HEK293 (cell line): ENCODE results near the gene MLX.

ENCODE experiments used
- CTCF ChIA-PET: fragments of 350-600 bp; formaldehyde crosslinking; extraction: SDS; loops from one replicate; lab custom pipeline; 2021; ENCODE audit warnings: antibody characterized with exemption; lab: Yijun Ruan, JAX
- POLR2A ChIA-PET: fragments of 300-600 bp; formaldehyde crosslinking; extraction: SDS; loops from one replicate; lab custom pipeline; 2020; ENCODE audit warnings: antibody characterized with exemption, inconsistent platforms; lab: Yijun Ruan, JAX
- H3K27ac ChIP-seq: fragments of 200-500 bp; sonication (Bioruptor generic); 2 replicates; pipeline ENCODE4 v1.5.1; 2014; ENCODE audit warnings: low read depth, low read length, control low read depth, inconsistent platforms; ENCODE audit errors: extremely low read depth
- H3K36me3 ChIP-seq, 2 experiments: fragments of 200-500 bp in 1 of 2; sonication (Bioruptor generic) in 1 of 2; 1 replicate in 1 of 2; 2 replicates in 1 of 2; pipeline ENCODE4 v1.5.1; 2014 to 2017; ENCODE audit warnings: inconsistent platforms in 2 of 2, low read length in 2 of 2; ENCODE audit not compliant: control insufficient read depth in 2 of 2, insufficient read depth in 1 of 2
- H3K4me1 ChIP-seq: fragments of 200-500 bp; sonication (Bioruptor generic); 2 replicates; pipeline ENCODE4 v1.5.1; 2014; ENCODE audit warnings: mild to moderate bottlenecking, low read length, inconsistent platforms; ENCODE audit not compliant: control insufficient read depth, insufficient read depth
- H3K4me3 ChIP-seq: 2 replicates; pipeline ENCODE4 v1.5.1; 2011; ENCODE audit warnings: low read depth, mild to moderate bottlenecking, control low read depth, low read length, moderate library complexity
- H3K9me3 ChIP-seq: fragments of 200-500 bp; sonication (Bioruptor generic); 2 replicates; pipeline ENCODE4 v1.5.1; 2014; ENCODE audit warnings: low read depth, low read length, inconsistent platforms; ENCODE audit not compliant: control insufficient read depth, insufficient read depth
- BCL11B ChIP-seq: fragments of 450-650 bp; formaldehyde crosslinking; IDR thresholded peaks from 2 replicates; pipeline ENCODE4 v1.5.1; 2016; ENCODE audit warnings: low read depth, missing biosample characterization, missing genetic modification characterization
- PRDM1 ChIP-seq: fragments of 450-650 bp; formaldehyde crosslinking; IDR thresholded peaks from 2 replicates; pipeline ENCODE4; 2016; ENCODE audit warnings: missing biosample characterization, missing genetic modification characterization
- SETDB1 ChIP-seq: IDR thresholded peaks from one replicate; pipeline ENCODE4 v1.6.1; 2017; ENCODE audit warnings: mild to moderate bottlenecking, low read length, moderate library complexity, mixed read lengths; ENCODE audit not compliant: insufficient read length
- YY2 ChIP-seq: fragments of 450-650 bp; formaldehyde crosslinking; IDR thresholded peaks from 2 replicates; pipeline ENCODE4 v1.5.1; 2016; ENCODE audit warnings: missing biosample characterization, missing genetic modification characterization
- ZBTB20 ChIP-seq: fragments of 450-650 bp; formaldehyde crosslinking; IDR thresholded peaks from 2 replicates; pipeline ENCODE4 v1.5.1; 2016; ENCODE audit warnings: missing biosample characterization, missing genetic modification characterization
- ZBTB7A ChIP-seq: fragments of 450-650 bp; formaldehyde crosslinking; IDR thresholded peaks from 2 replicates; pipeline ENCODE4 v1.5.1; 2016; ENCODE audit warnings: low read depth, missing biosample characterization, missing genetic modification characterization
- ZEB2 ChIP-seq: fragments of 450-650 bp; formaldehyde crosslinking; IDR thresholded peaks from 2 replicates; pipeline ENCODE4 v1.5.1; 2016; ENCODE audit warnings: missing biosample characterization, missing genetic modification characterization
- ZNF157 ChIP-seq: fragments of 450-650 bp; formaldehyde crosslinking; IDR thresholded peaks from 2 replicates; pipeline ENCODE4 v1.5.1; 2016; ENCODE audit warnings: missing biosample characterization, missing genetic modification characterization
- ZNF335 ChIP-seq: fragments of 450-650 bp; formaldehyde crosslinking; conservative IDR thresholded peaks from 2 replicates; pipeline ENCODE4 v1.5.1; 2016; ENCODE audit warnings: missing biosample characterization, missing genetic modification characterization
- ZNF366 ChIP-seq: fragments of 450-650 bp; formaldehyde crosslinking; conservative IDR thresholded peaks from 2 replicates; pipeline ENCODE4 v1.5.1; 2016; ENCODE audit warnings: missing biosample characterization, missing genetic modification characterization
- ZNF391 ChIP-seq: fragments of 450-650 bp; formaldehyde crosslinking; IDR thresholded peaks from 2 replicates; pipeline ENCODE4 v1.5.1; 2016; ENCODE audit warnings: low read depth, missing biosample characterization, missing genetic modification characterization, borderline replicate concordance
- ZNF501 ChIP-seq: fragments of 450-650 bp; formaldehyde crosslinking; IDR thresholded peaks from 2 replicates; pipeline ENCODE4 v1.5.1; 2016; ENCODE audit warnings: missing biosample characterization, missing genetic modification characterization
- ZNF548 ChIP-seq: fragments of 450-650 bp; formaldehyde crosslinking; IDR thresholded peaks from 2 replicates; pipeline ENCODE4 v1.5.1; 2016; ENCODE audit warnings: missing biosample characterization, missing genetic modification characterization
- ZNF658 ChIP-seq: fragments of 450-650 bp; formaldehyde crosslinking; IDR thresholded peaks from 2 replicates; pipeline ENCODE4; 2016; ENCODE audit warnings: missing biosample characterization, missing genetic modification characterization
- ZNF701 ChIP-seq: fragments of 450-650 bp; formaldehyde crosslinking; IDR thresholded peaks from 2 replicates; pipeline ENCODE4 v1.5.1; 2016; ENCODE audit warnings: missing biosample characterization, missing genetic modification characterization
- ZNF747 ChIP-seq: fragments of 450-650 bp; formaldehyde crosslinking; IDR thresholded peaks from 2 replicates; pipeline ENCODE4 v1.5.1; 2016; ENCODE audit warnings: missing biosample characterization, missing genetic modification characterization
- TF ChIP-seq, protein P1 (sequence below): fragments of 450-650 bp; formaldehyde crosslinking; IDR thresholded peaks from 2 replicates; pipeline ENCODE4 v1.5.1; 2017; ENCODE audit warnings: missing biosample characterization, missing genetic modification characterization
- TF ChIP-seq, protein P2 (sequence below): fragments of 450-650 bp; formaldehyde crosslinking; IDR thresholded peaks from 2 replicates; pipeline ENCODE4 v1.5.1; 2016; ENCODE audit warnings: missing biosample characterization, missing genetic modification characterization, low read depth
- TF ChIP-seq, protein P3 (sequence below): fragments of 450-650 bp; formaldehyde crosslinking; IDR thresholded peaks from 2 replicates; pipeline ENCODE4 v1.5.1; 2016; ENCODE audit warnings: missing biosample characterization, missing genetic modification characterization
- TF ChIP-seq, protein P4 (sequence below): fragments of 450-650 bp; formaldehyde crosslinking; IDR thresholded peaks from 2 replicates; pipeline ENCODE4 v1.5.1; 2016; ENCODE audit warnings: missing biosample characterization, missing genetic modification characterization
- TF ChIP-seq, protein P5 (sequence below): fragments of 450-650 bp; formaldehyde crosslinking; IDR thresholded peaks from 2 replicates; pipeline ENCODE4 v1.5.1; 2016; ENCODE audit warnings: missing biosample characterization, missing genetic modification characterization
- TF ChIP-seq, protein P6 (sequence below): fragments of 450-650 bp; formaldehyde crosslinking; IDR thresholded peaks from 2 replicates; pipeline ENCODE4 v1.5.1; 2016; ENCODE audit warnings: missing biosample characterization, missing genetic modification characterization

Gene MLX

DNA sequence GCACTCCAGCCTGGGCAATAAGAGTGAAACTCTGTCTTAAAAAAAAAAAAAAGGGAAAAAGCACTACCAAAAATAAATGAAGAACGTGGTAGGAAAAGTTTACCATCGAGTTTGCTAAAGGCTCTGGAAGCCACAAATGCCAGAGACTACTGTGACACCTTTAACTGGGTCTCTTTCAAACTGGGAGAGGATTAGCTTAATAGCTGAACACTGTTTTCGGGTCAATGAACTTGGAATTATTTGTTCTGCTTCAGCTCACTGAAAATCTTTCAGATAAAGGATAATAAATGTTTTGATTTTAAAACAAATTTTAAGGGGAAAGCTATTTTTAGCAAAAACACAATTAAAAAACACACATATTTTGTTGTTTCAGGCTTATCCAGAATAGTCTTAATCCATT is 40.9 kb downstream of the MLX start (continued):
- TF ChIP-seq, protein P1, sequence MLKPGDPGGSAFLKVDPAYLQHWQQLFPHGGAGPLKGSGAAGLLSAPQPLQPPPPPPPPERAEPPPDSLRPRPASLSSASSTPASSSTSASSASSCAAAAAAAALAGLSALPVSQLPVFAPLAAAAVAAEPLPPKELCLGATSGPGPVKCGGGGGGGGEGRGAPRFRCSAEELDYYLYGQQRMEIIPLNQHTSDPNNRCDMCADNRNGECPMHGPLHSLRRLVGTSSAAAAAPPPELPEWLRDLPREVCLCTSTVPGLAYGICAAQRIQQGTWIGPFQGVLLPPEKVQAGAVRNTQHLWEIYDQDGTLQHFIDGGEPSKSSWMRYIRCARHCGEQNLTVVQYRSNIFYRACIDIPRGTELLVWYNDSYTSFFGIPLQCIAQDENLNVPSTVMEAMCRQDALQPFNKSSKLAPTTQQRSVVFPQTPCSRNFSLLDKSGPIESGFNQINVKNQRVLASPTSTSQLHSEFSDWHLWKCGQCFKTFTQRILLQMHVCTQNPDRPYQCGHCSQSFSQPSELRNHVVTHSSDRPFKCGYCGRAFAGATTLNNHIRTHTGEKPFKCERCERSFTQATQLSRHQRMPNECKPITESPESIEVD, result 0 out of 2 replicates have a peak, but pooled peaks have one; percentile 9
- TF ChIP-seq ZNF701 (tag by site-specific recombination), result no peak
- TF ChIP-seq ZNF335 (tag by site-specific recombination), result peak; percentile 33; the same call in 1 of the 2 replicates
- TF ChIP-seq ZBTB7A (tag by site-specific recombination), result no peak
- TF ChIP-seq, protein P2, sequence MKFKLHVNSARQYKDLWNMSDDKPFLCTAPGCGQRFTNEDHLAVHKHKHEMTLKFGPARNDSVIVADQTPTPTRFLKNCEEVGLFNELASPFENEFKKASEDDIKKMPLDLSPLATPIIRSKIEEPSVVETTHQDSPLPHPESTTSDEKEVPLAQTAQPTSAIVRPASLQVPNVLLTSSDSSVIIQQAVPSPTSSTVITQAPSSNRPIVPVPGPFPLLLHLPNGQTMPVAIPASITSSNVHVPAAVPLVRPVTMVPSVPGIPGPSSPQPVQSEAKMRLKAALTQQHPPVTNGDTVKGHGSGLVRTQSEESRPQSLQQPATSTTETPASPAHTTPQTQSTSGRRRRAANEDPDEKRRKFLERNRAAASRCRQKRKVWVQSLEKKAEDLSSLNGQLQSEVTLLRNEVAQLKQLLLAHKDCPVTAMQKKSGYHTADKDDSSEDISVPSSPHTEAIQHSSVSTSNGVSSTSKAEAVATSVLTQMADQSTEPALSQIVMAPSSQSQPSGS (tag by site-specific recombination), result no peak
- TF ChIP-seq, protein P3, sequence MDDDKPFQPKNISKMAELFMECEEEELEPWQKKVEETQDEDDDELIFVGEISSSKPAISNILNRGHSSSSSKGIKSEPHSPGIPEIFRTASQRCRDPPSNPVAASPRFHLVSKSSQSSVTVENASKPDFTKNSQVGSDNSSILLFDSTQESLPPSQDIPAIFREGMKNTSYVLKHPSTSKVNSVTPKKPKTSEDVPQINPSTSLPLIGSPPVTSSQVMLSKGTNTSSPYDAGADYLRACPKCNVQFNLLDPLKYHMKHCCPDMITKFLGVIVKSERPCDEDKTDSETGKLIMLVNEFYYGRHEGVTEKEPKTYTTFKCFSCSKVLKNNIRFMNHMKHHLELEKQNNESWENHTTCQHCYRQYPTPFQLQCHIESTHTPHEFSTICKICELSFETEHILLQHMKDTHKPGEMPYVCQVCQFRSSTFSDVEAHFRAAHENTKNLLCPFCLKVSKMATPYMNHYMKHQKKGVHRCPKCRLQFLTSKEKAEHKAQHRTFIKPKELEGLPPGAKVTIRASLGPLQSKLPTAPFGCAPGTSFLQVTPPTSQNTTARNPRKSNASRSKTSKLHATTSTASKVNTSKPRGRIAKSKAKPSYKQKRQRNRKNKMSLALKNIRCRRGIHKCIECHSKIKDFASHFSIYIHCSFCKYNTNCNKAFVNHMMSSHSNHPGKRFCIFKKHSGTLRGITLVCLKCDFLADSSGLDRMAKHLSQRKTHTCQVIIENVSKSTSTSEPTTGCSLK (tag by site-specific recombination), result no peak
- no peak for TF ChIP-seq ZEB2

DNA sequence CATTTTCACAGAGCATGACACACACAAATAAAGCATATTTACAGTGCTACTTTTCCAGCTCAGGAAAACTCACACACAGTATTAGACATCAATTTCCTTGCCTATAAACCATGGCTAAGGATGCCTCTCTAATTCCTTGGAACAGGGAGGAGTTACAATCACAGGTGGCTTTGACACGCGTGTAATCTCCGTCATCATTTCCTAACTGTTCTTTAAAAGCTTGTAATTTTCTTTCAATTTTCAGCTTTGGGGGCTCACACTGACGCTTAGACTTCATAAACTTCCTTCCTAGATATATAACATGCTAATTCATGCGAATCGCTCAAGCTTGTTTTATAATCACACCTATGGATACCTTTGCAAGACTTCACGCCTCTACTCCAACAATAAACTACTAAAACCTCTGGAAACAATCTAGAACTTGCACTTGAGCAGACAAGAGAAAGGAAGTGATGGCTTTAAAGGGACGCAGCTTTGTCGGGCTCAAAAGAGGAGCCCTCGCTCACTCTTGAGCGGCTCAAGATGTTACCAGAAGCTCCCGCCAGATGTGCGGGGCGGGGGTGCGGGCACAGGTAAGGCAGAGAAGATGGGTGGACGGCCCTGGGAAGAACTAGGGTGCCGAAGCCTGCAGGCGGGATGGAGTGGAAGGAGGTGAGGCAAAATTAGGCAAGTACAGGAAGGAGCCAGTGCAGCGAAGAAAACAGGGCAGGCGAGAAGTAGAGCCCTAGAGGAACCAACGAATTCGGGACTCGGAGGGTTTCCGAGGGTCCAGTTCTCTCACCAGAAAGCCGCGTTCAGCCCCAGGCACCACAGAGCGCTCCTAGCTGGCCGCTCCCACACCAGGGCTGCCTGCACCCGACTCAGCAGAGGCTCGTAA is 41.6 kb downstream of the MLX start:
- peak overlapping the region; percentile 76 for H3K4me3 ChIP-seq
- H3K36me3 ChIP-seq, result peaks cover 17 to 23% of the 10 kb centered on the region in 2 experiments
- no peaks in the 10 kb centered on the region for H3K9me3 ChIP-seq
- peaks cover 17% of the 10 kb centered on the region for H3K4me1 ChIP-seq
- peak overlapping the region; percentile 73 for H3K27ac ChIP-seq
- CTCF ChIA-PET, result interaction anchor here (0.6 to 2.5 kb wide), 10 partner anchors 8 to 389 kb away, joined by 3 to 12 read pairs (median 3); partner anchors contain the start of genes PSMC3IP and RPL27
- POLR2A ChIA-PET, result interaction anchor here (0.5 to 3.0 kb wide), 38 partner anchors 8 to 390 kb away, joined by 3 to 56 read pairs (median 5); partner anchors contain the start of genes BECN1, CCR10, NAGLU and PLEKHH3
- TF ChIP-seq, protein P4, sequence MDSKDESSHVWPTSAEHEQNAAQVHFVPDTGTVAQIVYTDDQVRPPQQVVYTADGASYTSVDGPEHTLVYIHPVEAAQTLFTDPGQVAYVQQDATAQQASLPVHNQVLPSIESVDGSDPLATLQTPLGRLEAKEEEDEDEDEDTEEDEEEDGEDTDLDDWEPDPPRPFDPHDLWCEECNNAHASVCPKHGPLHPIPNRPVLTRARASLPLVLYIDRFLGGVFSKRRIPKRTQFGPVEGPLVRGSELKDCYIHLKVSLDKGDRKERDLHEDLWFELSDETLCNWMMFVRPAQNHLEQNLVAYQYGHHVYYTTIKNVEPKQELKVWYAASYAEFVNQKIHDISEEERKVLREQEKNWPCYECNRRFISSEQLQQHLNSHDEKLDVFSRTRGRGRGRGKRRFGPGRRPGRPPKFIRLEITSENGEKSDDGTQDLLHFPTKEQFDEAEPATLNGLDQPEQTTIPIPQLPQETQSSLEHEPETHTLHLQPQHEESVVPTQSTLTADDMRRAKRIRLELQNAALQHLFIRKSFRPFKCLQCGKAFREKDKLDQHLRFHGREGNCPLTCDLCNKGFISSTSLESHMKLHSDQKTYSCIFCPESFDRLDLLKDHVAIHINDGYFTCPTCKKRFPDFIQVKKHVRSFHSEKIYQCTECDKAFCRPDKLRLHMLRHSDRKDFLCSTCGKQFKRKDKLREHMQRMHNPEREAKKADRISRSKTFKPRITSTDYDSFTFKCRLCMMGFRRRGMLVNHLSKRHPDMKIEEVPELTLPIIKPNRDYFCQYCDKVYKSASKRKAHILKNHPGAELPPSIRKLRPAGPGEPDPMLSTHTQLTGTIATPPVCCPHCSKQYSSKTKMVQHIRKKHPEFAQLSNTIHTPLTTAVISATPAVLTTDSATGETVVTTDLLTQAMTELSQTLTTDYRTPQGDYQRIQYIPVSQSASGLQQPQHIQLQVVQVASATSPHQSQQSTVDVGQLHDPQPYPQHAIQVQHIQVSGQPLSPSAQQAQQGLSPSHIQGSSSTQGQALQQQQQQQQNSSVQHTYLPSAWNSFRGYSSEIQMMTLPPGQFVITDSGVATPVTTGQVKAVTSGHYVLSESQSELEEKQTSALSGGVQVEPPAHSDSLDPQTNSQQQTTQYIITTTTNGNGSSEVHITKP (tag by site-specific recombination), result 0 out of 2 replicates have a peak, but pooled peaks have one; percentile 53
- TF ChIP-seq ZNF391 (no peak), BCL11B (tag by site-specific recombination) (0 out of 2 replicates have a peak, but pooled peaks have one; percentile 26), PRDM1 (tag by site-specific recombination) (no peak), ZNF548 (tag by site-specific recombination) (no peak), ZNF366 (no peak), ZNF157 (no peak), ZBTB20 (tag by site-specific recombination) (0 out of 2 replicates have a peak, but pooled peaks have one; percentile 71), SETDB1 (no peak), YY2 (tag by site-specific recombination) (no peak), ZNF747 (tag by site-specific recombination) (no peak), ZNF501 (tag by site-specific recombination) (peak; percentile 43; the same call in 1 of the 2 replicates), ZNF658 (tag by site-specific recombination) (no peak)
- TF ChIP-seq, protein P5, sequence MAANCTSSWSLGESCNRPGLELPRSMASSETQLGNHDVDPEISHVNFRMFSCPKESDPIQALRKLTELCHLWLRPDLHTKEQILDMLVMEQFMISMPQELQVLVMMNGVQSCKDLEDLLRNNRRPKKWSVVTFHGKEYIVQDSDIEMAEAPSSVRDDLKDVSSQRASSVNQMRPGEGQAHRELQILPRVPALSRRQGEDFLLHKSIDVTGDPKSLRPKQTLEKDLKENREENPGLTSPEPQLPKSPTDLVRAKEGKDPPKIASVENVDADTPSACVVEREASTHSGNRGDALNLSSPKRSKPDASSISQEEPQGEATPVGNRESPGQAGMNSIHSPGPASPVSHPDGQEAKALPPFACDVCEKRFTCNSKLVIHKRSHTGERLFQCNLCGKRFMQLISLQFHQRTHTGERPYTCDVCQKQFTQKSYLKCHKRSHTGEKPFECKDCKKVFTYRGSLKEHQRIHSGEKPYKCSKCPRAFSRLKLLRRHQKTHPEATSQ, result peak; percentile 80; the same call in 1 of the 2 replicates
- TF ChIP-seq, protein P6, sequence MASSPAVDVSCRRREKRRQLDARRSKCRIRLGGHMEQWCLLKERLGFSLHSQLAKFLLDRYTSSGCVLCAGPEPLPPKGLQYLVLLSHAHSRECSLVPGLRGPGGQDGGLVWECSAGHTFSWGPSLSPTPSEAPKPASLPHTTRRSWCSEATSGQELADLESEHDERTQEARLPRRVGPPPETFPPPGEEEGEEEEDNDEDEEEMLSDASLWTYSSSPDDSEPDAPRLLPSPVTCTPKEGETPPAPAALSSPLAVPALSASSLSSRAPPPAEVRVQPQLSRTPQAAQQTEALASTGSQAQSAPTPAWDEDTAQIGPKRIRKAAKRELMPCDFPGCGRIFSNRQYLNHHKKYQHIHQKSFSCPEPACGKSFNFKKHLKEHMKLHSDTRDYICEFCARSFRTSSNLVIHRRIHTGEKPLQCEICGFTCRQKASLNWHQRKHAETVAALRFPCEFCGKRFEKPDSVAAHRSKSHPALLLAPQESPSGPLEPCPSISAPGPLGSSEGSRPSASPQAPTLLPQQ (tag by site-specific recombination), result 0 out of 2 replicates have a peak, but pooled peaks have one; percentile 30
